Tibial nerve (tissue), 4 donors: Measurements from ENCODE around the gene PNMA1.

ENCODE experiments used
- CTCF ChIP-seq, 5 experiments: fragments of 200-600 bp in 3 of 5; fragments of 450-650 bp in 2 of 5; sonication (generic) in 3 of 5; IDR thresholded peaks; one replicate each; pipeline ENCODE4 v1.5.1; 2016 to 2019; ENCODE audit warnings: antibody characterized with exemption in 5 of 5, mild to moderate bottlenecking in 3 of 5, moderate library complexity in 2 of 5
- EP300 ChIP-seq, 2 donors: sonication (generic); formaldehyde crosslinking; IDR thresholded peaks; one replicate each; pipeline ENCODE4 v1.6.1; 2017; ENCODE audit warnings: antibody characterized with exemption in 2 of 2, mild to moderate bottlenecking in 1 of 2

GRCh38 chr14:73740618-73741326, 26.6 kb upstream of the PNMA1 start:
- TF ChIP-seq EP300 (IDR thresholded peaks at IDR 0.05): peak; percentile 3 to 60
- no peak for TF ChIP-seq CTCF (IDR thresholded peaks at IDR 0.05)
